Panc1 (cell line): Measurements from ENCODE around the gene FAHD1. TPM values are rescaled to one million over a fixed set of nuclear protein-coding genes. Genes with fewer than 3 reads are reported as not detected.

Experiments used
- ATAC-seq: fragments of 200-7000 bp; cut with Tn5 transposase; 2 replicates; pipeline ENCODE4 v1.9.1; 2020; ENCODE audit warnings: mild to moderate bottlenecking, moderate library complexity
- BruUV-seq: library from RNA; stranded (reverse); fragments of 400-500 nt; replicated peaks from 2 replicates; lab custom pipeline; 2021; lab: Mats Ljungman, UMichigan
- CTCF ChIA-PET: fragments of 300-600 bp; sonication (Branson Sonifier 250); formaldehyde crosslinking; loops from one replicate; lab custom pipeline; 2022; ENCODE audit warnings: antibody characterized with exemption; lab: Charles Lee
- POLR2A ChIA-PET: fragments of 300-600 bp; sonication (Branson Sonifier 250); formaldehyde crosslinking; loops from one replicate; lab custom pipeline; 2022; ENCODE audit warnings: antibody characterized with exemption; lab: Charles Lee
- DNase-seq: peaks from one replicate; pipeline ENCODE4 v3.0.0-alpha.2; 2010; ENCODE audit warnings: low read depth, low spot score
- H3K27ac ChIP-seq: 2 replicates; pipeline ENCODE4 v1.5.1; 2011; ENCODE audit warnings: mild to moderate bottlenecking, low read length, inconsistent platforms
- H3K27me3 ChIP-seq: fragments of 200-500 bp; sonication (Bioruptor generic); 2 replicates; pipeline ENCODE4 v1.6.0; 2014; ENCODE audit warnings: low read length, inconsistent platforms; ENCODE audit not compliant: control insufficient read depth, insufficient read depth
- H3K36me3 ChIP-seq: fragments of 200-500 bp; sonication (Bioruptor generic); 2 replicates; pipeline ENCODE4 v1.5.1; 2014; ENCODE audit warnings: inconsistent platforms, mild to moderate bottlenecking, low read length, moderate library complexity; ENCODE audit not compliant: control insufficient read depth, insufficient read depth
- H3K4me1 ChIP-seq: 2 replicates; pipeline ENCODE4 v1.5.1; 2011; ENCODE audit warnings: inconsistent platforms, mild to moderate bottlenecking, low read length, moderate library complexity; ENCODE audit not compliant: control insufficient read depth, insufficient read depth
- H3K4me3 ChIP-seq, 2 experiments: 2 replicates each; pipeline ENCODE4 v1.5.1; 2011 to 2012; ENCODE audit warnings: low read depth in 2 of 2, low read length in 2 of 2, mild to moderate bottlenecking in 2 of 2, inconsistent platforms in 1 of 2, moderate library complexity in 1 of 2
- H3K9me3 ChIP-seq: fragments of 200-500 bp; sonication (Bioruptor generic); 2 replicates; pipeline ENCODE4 v1.5.1; 2014; ENCODE audit warnings: low read depth, mild to moderate bottlenecking, inconsistent platforms, low read length, moderate library complexity; ENCODE audit not compliant: control insufficient read depth, insufficient read depth
- POLR2AphosphoS5 ChIP-seq: IDR thresholded peaks from 2 replicates; pipeline ENCODE4 v1.6.1; 2012; ENCODE audit warnings: mild to moderate bottlenecking, low read depth, low read length, moderate library complexity
- SIN3A ChIP-seq: IDR thresholded peaks from 2 replicates; pipeline ENCODE4 v1.6.1; 2012; ENCODE audit warnings: low read depth, mild to moderate bottlenecking, low read length, moderate library complexity, borderline replicate concordance; ENCODE audit not compliant: insufficient read depth
- TCF7L2 ChIP-seq: IDR thresholded peaks from 2 replicates; pipeline ENCODE4 v1.6.1; 2011; ENCODE audit warnings: mild to moderate bottlenecking, low read depth, low read length, inconsistent platforms
- in situ Hi-C: cut with HindIII; loops from 2 replicates; pipeline ENCODE4 v1.10.0; 2016; ENCODE audit warnings: low sequenced_read_pairs, low pct_unique_long_range_greater_than_20kb
- intact Hi-C: fragments of 100-400 bp; cut with micrococcal nuclease; formaldehyde crosslinking; loops from one replicate; pipeline ENCODE4 v1.10.0; 2022; ENCODE audit not compliant: unreplicated experiment
- total RNA-seq: library from RNA; stranded (reverse); gene quantifications from one replicate; pipeline ENCODE4 v1.2.1, GENCODE V29; 2021; ENCODE audit not compliant: unreplicated experiment
- TF ChIP-seq, protein P1 (sequence below): fragments of 450-650 bp; IDR thresholded peaks from 2 replicates; pipeline ENCODE4 v1.5.1; 2017; ENCODE audit warnings: mild to moderate bottlenecking
- TF ChIP-seq, protein P2 (sequence below), 2 experiments: IDR thresholded peaks; 2 replicates each; pipeline ENCODE4 v1.6.1; 2011 to 2012; ENCODE audit warnings: low read depth in 2 of 2, control low read depth in 1 of 2, low read length in 1 of 2, mild to moderate bottlenecking in 1 of 2, moderate library complexity in 1 of 2; ENCODE audit not compliant: insufficient read depth in 1 of 2

The FAHD1 gene
- total RNA-seq, 1 experiment from 2014 or later = 34.6 TPM

DNA sequence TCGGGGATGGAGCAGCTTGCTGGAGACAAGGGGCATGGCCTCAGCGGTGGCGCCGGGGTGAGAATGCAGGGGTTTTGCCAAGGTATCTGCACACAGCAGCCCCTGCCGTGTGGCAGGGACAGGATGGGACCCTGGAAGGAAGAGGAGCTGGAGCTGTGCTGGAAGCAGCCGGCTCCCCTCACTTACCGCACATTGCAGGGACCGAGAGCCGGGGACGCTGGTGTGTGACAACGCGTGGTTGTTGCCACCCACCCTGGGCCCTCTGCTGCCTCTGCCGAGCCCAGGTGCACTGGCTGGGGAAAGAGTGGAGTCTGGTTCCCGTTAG, 41.2 kb upstream of the FAHD1 start:
- ATAC-seq (no peak), DNase-seq (no peak)
- TF ChIP-seq, protein P1, sequence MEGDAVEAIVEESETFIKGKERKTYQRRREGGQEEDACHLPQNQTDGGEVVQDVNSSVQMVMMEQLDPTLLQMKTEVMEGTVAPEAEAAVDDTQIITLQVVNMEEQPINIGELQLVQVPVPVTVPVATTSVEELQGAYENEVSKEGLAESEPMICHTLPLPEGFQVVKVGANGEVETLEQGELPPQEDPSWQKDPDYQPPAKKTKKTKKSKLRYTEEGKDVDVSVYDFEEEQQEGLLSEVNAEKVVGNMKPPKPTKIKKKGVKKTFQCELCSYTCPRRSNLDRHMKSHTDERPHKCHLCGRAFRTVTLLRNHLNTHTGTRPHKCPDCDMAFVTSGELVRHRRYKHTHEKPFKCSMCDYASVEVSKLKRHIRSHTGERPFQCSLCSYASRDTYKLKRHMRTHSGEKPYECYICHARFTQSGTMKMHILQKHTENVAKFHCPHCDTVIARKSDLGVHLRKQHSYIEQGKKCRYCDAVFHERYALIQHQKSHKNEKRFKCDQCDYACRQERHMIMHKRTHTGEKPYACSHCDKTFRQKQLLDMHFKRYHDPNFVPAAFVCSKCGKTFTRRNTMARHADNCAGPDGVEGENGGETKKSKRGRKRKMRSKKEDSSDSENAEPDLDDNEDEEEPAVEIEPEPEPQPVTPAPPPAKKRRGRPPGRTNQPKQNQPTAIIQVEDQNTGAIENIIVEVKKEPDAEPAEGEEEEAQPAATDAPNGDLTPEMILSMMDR = no peak
- TF ChIP-seq, protein P2, sequence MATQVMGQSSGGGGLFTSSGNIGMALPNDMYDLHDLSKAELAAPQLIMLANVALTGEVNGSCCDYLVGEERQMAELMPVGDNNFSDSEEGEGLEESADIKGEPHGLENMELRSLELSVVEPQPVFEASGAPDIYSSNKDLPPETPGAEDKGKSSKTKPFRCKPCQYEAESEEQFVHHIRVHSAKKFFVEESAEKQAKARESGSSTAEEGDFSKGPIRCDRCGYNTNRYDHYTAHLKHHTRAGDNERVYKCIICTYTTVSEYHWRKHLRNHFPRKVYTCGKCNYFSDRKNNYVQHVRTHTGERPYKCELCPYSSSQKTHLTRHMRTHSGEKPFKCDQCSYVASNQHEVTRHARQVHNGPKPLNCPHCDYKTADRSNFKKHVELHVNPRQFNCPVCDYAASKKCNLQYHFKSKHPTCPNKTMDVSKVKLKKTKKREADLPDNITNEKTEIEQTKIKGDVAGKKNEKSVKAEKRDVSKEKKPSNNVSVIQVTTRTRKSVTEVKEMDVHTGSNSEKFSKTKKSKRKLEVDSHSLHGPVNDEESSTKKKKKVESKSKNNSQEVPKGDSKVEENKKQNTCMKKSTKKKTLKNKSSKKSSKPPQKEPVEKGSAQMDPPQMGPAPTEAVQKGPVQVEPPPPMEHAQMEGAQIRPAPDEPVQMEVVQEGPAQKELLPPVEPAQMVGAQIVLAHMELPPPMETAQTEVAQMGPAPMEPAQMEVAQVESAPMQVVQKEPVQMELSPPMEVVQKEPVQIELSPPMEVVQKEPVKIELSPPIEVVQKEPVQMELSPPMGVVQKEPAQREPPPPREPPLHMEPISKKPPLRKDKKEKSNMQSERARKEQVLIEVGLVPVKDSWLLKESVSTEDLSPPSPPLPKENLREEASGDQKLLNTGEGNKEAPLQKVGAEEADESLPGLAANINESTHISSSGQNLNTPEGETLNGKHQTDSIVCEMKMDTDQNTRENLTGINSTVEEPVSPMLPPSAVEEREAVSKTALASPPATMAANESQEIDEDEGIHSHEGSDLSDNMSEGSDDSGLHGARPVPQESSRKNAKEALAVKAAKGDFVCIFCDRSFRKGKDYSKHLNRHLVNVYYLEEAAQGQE (IDR thresholded peaks at IDR 0.05; ENCODE audit: insufficient read depth in 1 of 2, low read depth in 2 of 2, low read length in 1 of 2) = no peak
- no peak for TF ChIP-seq POLR2AphosphoS5
- no peak for TF ChIP-seq TCF7L2
- no peak for TF ChIP-seq SIN3A
- Histone ChIP-seq H3K27ac (no peak overlapping the region), H3K4me3 (no peak overlapping the region), H3K36me3 (peaks cover 3% of the 10 kb centered on the region; the same call in 1 of the 2 replicates), H3K9me3 (no peaks in the 10 kb centered on the region), H3K27me3 (no peaks in the 10 kb centered on the region), H3K4me1 (peaks cover 5% of the 10 kb centered on the region)
- CTCF ChIA-PET = no interaction called here
- in situ Hi-C loops (no loop called here), intact Hi-C loops (no loop called here)
- POLR2A ChIA-PET = no interaction called here
- BruUV-seq = no TSS peak

- intact Hi-C loops = no loop called here
- Histone ChIP-seq H3K36me3 (peaks cover 3% of the 10 kb centered on the region; the same call in 1 of the 2 replicates), H3K27ac (no peak overlapping the region), H3K4me3 (no peak overlapping the region), H3K9me3 (no peaks in the 10 kb centered on the region), H3K4me1 (no peaks in the 10 kb centered on the region), H3K27me3 (no peaks in the 10 kb centered on the region)
- ATAC-seq = no peak
- ChIA-PET CTCF (no interaction called here), POLR2A (no interaction called here)
- in situ Hi-C loops = no loop called here
- TF ChIP-seq POLR2AphosphoS5 = no peak
- TF ChIP-seq, protein P2 (IDR thresholded peaks at IDR 0.05; ENCODE audit: insufficient read depth in 1 of 2, low read depth in 2 of 2, low read length in 1 of 2) = no peak
- TF ChIP-seq, protein P1 = no peak
- TF ChIP-seq SIN3A = no peak
- no peak for TF ChIP-seq TCF7L2
- no TSS peak for BruUV-seq
- no peak for DNase-seq
These were observed 40.6 kb upstream of the FAHD1 start for GRCh38 chr16:1786242-1787055.
